NCI-H524 (cell line): ENCODE measurements around the gene RPS8.
A peak's percentile ranks its signal among the peaks of the same experiment; 100 is the strongest.
"Not testable (repeated sequence)": the region's sequence is repeated elsewhere in the genome, so short reads cannot be mapped to it uniquely, and the experiment has no call there.

Experiments used
- DNase-seq, 2 experiments: peaks; one replicate each; lab custom pipeline; 2025; lab: John Stamatoyannopoulos, UW

The RPS8 gene

GRCh38 chr1:44775078-44775929 lies at the start of gene RPS8:
RPS8 (plus strand) TSS chr1:44775540; CDS start chr1:44775597, 57 bp downstream.
- peak; percentile 90 for DNase-seq

GRCh38 chr1:44730741-44731512 lies 44.4 kb upstream of the RPS8 start, which contains the start of gene RNU5D-1:
RNU5D-1 (minus strand) TSS chr1:44731170.
- DNase-seq, result peak; percentile 94

- no peak for DNase-seq
These were observed 42.0 kb upstream of the RPS8 start for GRCh38 chr1:44733365-44733764.

GRCh38 chr1:44733784-44734183 lies 41.6 kb upstream of the RPS8 start:
- no peak for DNase-seq

- DNase-seq, result no peak
These were observed 39.3 kb upstream of the RPS8 start for GRCh38 chr1:44735992-44736391.

- DNase-seq, result not testable (repeated sequence)
These were observed 36.4 kb upstream of the RPS8 start for GRCh38 chr1:44738953-44739306.

GRCh38 chr1:44739307-44740178 lies 35.8 kb upstream of the RPS8 start, which contains the start of gene KIF2C:
KIF2C (plus strand) TSS chr1:44739837; CDS start chr1:44739933, 96 bp downstream.
- peak; percentile 85 to 97 for DNase-seq

GRCh38 chr1:44740179-44740617 lies 35.1 kb upstream of the RPS8 start:
- DNase-seq, result no peak

GRCh38 chr1:44743211-44743610 lies 32.1 kb upstream of the RPS8 start:
- DNase-seq, result no peak

- no peak for DNase-seq
These were observed 27.5 kb upstream of the RPS8 start for GRCh38 chr1:44747878-44748277.

GRCh38 chr1:44757420-44757819 lies 17.9 kb upstream of the RPS8 start:
- no peak for DNase-seq

- no peak for DNase-seq
These were observed 16.3 kb upstream of the RPS8 start for GRCh38 chr1:44759077-44759476.

- DNase-seq, result no peak
These were observed 14.5 kb upstream of the RPS8 start for GRCh38 chr1:44760876-44761275.

- not testable (repeated sequence) for DNase-seq
These were observed 8.9 kb upstream of the RPS8 start for GRCh38 chr1:44766421-44766820.

- DNase-seq, result no peak
These were observed 790 bp downstream of the RPS8 start for GRCh38 chr1:44775930-44776729.

GRCh38 chr1:44776730-44777068 lies 1.4 kb downstream of the RPS8 start:
- DNase-seq, result no peak

GRCh38 chr1:44777547-44777946 lies 2.2 kb downstream of the RPS8 start:
- DNase-seq, result no peak

- DNase-seq, result no peak
These were observed 2.8 kb downstream of the RPS8 start for GRCh38 chr1:44777969-44778635.

- DNase-seq, result no peak
These were observed 3.6 kb downstream of the RPS8 start for GRCh38 chr1:44778705-44779576.
